Left ventricle myocardium inferior (tissue), 1 donor: ENCODE measurements around the gene ITGA2. TPM values are rescaled to one million over a fixed set of nuclear protein-coding genes. Genes with fewer than 3 reads are reported as not detected.

Experiments
- DNase-seq: peaks from one replicate; pipeline ENCODE4 v3.0.0-alpha.2; 2020
- H3K27ac ChIP-seq: fragments of 200-600 bp; replicated peaks from 2 replicates; pipeline ENCODE4 v1.8.0; 2021
- H3K27me3 ChIP-seq: fragments of 200-600 bp; 2 replicates; pipeline ENCODE4 v1.8.0; 2021; ENCODE audit warnings: low read depth
- H3K36me3 ChIP-seq: fragments of 200-600 bp; 2 replicates; pipeline ENCODE4 v1.8.0; 2021
- H3K4me1 ChIP-seq: fragments of 200-600 bp; 2 replicates; pipeline ENCODE4 v1.8.0; 2021
- H3K4me3 ChIP-seq: fragments of 200-600 bp; 2 replicates; pipeline ENCODE4 v1.8.0; 2021; ENCODE audit warnings: mild to moderate bottlenecking, moderate library complexity
- H3K9me3 ChIP-seq: fragments of 200-600 bp; replicated peaks from 2 replicates; pipeline ENCODE4 v1.8.0; 2021
- intact Hi-C: fragments of 100-400 bp; cut with micrococcal nuclease; formaldehyde crosslinking; loops from one replicate; pipeline ENCODE4 v1.11.0; 2022
- total RNA-seq: library from RNA; stranded (reverse); fragmentation: NEBNext Ultra II Directional; extraction: Animal tissue kit (Norgen Biotek cat#: 25700); gene quantifications from one replicate; pipeline ENCODE4 v1.2.1, GENCODE V29; 2021
- TF ChIP-seq, protein P1 (sequence below): fragments of 200-600 bp; IDR thresholded peaks from 2 replicates; pipeline ENCODE4 v1.8.0; 2021; ENCODE audit warnings: antibody characterized with exemption, mild to moderate bottlenecking, borderline replicate concordance
- donor health status: DM: no; HTN: yes; CAD: no; lungs with severe emphysema.

The ITGA2 gene
- total RNA-seq, 1 donor from 2014 or later: 0.80 TPM

DNA sequence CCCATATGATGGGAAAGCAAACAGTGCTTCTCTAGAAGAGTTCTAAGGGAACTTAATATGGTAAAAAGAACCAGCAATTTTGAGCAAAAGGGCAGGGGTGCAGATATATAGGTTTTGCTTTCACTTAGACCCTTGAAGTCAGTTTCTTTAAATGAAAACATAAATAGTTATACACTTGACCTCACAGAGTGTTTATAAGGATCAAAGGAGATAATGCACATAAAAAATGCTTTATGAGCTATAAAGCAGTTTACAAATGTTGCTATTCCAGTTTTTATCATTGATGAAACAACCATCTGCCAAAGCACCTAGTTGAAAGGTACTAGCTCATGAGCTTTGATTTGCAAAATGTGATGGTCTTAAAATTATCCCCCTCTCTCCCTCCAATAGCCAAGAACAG lies 45.7 kb downstream of the ITGA2 start:
- Histone ChIP-seq H3K27ac (no peak overlapping the region), H3K4me1 (peaks cover 40% of the 10 kb centered on the region), H3K4me3 (no peak overlapping the region), H3K27me3 (no peaks in the 10 kb centered on the region), H3K36me3 (no peaks in the 10 kb centered on the region), H3K9me3 (no peaks in the 10 kb centered on the region)
- TF ChIP-seq, protein P1, sequence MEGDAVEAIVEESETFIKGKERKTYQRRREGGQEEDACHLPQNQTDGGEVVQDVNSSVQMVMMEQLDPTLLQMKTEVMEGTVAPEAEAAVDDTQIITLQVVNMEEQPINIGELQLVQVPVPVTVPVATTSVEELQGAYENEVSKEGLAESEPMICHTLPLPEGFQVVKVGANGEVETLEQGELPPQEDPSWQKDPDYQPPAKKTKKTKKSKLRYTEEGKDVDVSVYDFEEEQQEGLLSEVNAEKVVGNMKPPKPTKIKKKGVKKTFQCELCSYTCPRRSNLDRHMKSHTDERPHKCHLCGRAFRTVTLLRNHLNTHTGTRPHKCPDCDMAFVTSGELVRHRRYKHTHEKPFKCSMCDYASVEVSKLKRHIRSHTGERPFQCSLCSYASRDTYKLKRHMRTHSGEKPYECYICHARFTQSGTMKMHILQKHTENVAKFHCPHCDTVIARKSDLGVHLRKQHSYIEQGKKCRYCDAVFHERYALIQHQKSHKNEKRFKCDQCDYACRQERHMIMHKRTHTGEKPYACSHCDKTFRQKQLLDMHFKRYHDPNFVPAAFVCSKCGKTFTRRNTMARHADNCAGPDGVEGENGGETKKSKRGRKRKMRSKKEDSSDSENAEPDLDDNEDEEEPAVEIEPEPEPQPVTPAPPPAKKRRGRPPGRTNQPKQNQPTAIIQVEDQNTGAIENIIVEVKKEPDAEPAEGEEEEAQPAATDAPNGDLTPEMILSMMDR: no peak
- no peak for DNase-seq
- intact Hi-C loops: no loop called here

DNA sequence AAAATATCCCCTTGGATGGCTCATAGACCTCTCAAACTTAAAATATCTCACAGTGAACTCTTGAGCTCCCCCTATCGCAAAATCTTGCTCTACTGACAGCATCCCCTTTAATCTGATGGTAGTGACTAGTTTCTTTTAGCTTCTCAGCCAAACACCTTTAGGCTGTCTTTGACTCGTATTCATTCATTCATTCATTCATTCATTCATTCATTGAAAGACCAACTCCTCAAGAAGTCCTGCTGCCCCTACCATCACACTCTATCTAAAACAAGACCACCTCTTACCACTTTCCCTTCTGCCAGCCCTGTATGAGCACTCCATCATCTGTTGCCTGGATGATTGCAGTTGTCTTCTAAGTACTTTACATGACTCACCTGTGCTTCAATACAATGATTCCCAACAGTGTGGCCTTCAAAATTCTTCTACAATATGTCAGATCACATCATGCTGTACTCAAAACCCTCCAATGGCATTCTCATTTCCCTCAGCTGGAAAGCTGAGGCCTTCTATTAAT lies 46.8 kb downstream of the ITGA2 start:
- TF ChIP-seq, protein P1: no peak
- Histone ChIP-seq H3K36me3 (no peaks in the 10 kb centered on the region), H3K27ac (no peak overlapping the region), H3K27me3 (no peaks in the 10 kb centered on the region), H3K4me3 (no peak overlapping the region), H3K4me1 (peaks cover 40% of the 10 kb centered on the region), H3K9me3 (no peaks in the 10 kb centered on the region)
- intact Hi-C loops: no loop called here
- no peak for DNase-seq

DNA sequence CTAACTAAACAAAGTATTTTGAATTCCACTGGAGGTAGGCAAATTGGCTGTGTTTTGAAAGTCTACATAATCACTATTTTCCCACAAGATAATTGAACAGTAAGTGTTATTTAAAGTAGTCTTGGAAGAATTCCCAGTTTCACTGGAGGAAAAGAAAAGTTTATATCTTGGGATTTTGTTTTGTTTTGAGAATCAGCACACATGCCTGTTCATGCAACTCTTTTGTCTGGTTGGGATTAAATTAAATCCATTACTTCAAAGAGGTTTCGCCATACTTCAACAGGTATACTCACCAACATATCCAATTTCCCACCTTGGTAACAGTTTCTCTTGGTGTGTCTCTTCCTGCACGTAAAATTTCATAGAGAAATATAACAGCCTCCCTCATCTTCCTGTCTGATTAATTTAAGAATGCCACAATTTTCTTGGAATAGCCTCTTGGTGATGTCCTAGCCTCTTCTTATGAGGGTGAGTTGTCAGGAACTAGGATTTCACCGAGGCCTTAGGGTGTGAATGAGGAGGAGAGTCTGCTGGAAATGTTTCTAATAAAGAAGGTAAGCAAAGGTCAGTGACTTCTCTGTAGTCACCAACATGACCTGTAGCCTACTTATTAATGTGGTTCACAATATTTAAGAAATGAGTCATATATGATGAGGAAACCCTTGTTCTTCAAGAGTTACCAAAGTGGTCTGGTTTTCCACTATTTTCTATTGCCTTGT lies 48.1 kb downstream of the ITGA2 start:
- H3K9me3 ChIP-seq: no peaks in the 10 kb centered on the region
- no peak overlapping the region for H3K4me3 ChIP-seq
- peak overlapping the region; percentile 39 for H3K27ac ChIP-seq
- peaks cover 27% of the 10 kb centered on the region for H3K4me1 ChIP-seq
- TF ChIP-seq, protein P1: no peak
- intact Hi-C loops: no loop called here
- DNase-seq: no peak
- no peaks in the 10 kb centered on the region for H3K27me3 ChIP-seq
- no peaks in the 10 kb centered on the region for H3K36me3 ChIP-seq

DNA sequence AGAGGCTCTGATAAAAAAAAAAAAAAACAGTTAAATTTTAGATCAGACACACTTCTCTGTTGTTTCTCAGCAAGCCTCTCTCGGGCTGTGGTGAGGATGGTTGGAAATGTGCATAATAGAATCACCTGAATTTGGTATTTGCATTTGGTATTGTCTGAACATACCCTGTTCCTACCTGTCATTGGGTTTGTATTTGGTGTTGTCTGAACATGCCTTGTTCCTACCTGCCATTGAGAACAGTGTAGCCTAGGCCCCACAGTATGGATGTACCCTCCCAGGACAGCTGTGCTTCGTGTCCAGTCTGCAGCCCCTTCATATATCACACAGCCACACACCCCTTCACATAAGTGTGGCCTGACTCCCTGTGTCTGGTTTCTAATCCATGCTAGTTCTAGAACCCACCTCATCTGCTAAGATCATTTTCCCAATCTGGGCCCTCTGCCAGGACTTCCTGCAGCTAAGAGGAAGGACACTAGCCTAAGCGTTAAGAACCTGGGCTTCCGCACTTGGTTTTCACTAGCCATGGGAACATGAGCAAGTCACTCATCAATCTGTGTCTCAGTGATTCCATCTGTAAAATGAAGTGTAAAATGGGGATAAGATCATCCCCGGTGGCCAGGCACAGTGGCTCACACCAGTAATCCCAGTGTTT lies 49.2 kb downstream of the ITGA2 start:
- H3K4me3 ChIP-seq: no peak overlapping the region
- H3K4me1 ChIP-seq: peaks cover 25% of the 10 kb centered on the region
- no peaks in the 10 kb centered on the region for H3K36me3 ChIP-seq
- TF ChIP-seq, protein P1: no peak
- peak; percentile 34 for DNase-seq
- H3K27me3 ChIP-seq: no peaks in the 10 kb centered on the region
- no peaks in the 10 kb centered on the region for H3K9me3 ChIP-seq
- intact Hi-C loops: no loop called here
- H3K27ac ChIP-seq: peak overlapping the region; percentile 39

DNA sequence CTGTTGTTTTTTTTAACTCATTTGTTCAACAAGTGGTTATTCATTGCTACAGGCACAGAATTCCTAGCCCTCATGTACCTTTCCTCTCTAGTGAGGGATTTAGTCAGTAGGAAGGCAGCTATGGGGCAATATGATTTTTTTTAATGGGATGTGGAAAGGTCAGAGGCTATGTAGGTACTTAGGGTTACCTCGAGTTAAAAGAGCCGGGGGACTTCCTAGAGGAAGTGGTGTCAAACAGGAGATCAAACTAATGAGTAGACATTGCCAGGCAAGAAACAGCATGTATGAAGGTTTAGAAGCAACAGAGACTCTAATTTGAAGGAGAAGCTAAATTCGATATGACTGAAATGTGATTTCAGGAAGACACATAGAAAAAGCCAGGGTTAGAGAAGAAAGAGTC lies 50.7 kb downstream of the ITGA2 start:
- Histone ChIP-seq H3K36me3 (no peaks in the 10 kb centered on the region), H3K4me1 (peaks cover 27% of the 10 kb centered on the region), H3K27ac (no peak overlapping the region), H3K27me3 (no peaks in the 10 kb centered on the region), H3K9me3 (no peaks in the 10 kb centered on the region), H3K4me3 (no peak overlapping the region)
- TF ChIP-seq, protein P1: no peak
- no peak for DNase-seq
- intact Hi-C loops: no loop called here
